HepG2 (cell line): ENCODE measurements around the gene HID1. TPM values are rescaled to one million over a fixed set of nuclear protein-coding genes. Genes with fewer than 3 reads are reported as not detected.

Source experiments
- ATAC-seq: fragments of 200-7000 bp; cut with Tn5 transposase; 3 replicates; pipeline ENCODE4 v1.9.1; 2020; ENCODE audit warnings: mild to moderate bottlenecking, moderate library complexity
- BruUV-seq: library from RNA; stranded (reverse); fragments of 400-500 nt; replicated peaks from 2 replicates; lab custom pipeline; 2021; lab: Mats Ljungman, UMichigan
- CTCF ChIA-PET: fragments of 300-600 bp; formaldehyde crosslinking; extraction: SDS; loops from one replicate; lab custom pipeline; 2021; ENCODE audit warnings: low total read pairs, inconsistent platforms, low intra/inter-chr PET ratio; lab: Yijun Ruan, JAX
- POLR2A ChIA-PET: fragments of 350-600 bp; sonication (Branson Sonifier 250); formaldehyde crosslinking; loops from one replicate; lab custom pipeline; 2020; ENCODE audit warnings: antibody characterized with exemption, inconsistent platforms; lab: Yijun Ruan, JAX
- DNase-seq: peaks from one replicate; pipeline ENCODE4 v3.0.0-alpha.2; 2015; ENCODE audit warnings: low spot score
- FAIRE-seq: peaks from 3 replicates; lab custom pipeline; 2011; peaks lifted over from hg19 to GRCh38; lab: Jason Lieb, UNC
- H2AFZ ChIP-seq: one replicate; pipeline ENCODE4 v1.6.1; 2011; ENCODE audit warnings: low read length, inconsistent platforms
- H3K27ac ChIP-seq: fragments of 300-600 bp; 3 replicates; pipeline ENCODE4 v1.8.0; 2011; ENCODE audit warnings: mixed run types, mild to moderate bottlenecking, mixed read lengths, low read length, inconsistent platforms; ENCODE audit not compliant: insufficient read depth; ENCODE audit errors: extremely low read length
- H3K27me3 ChIP-seq, 2 experiments: fragments of 200-600 bp in 1 of 2; 2 replicates in 1 of 2; 3 replicates in 1 of 2; pipeline versions ENCODE4 v1.6.0 to v1.8.0; 2011; ENCODE audit warnings: low read length in 2 of 2, mild to moderate bottlenecking in 2 of 2, moderate library complexity in 2 of 2, inconsistent platforms in 1 of 2; ENCODE audit not compliant: insufficient read depth in 2 of 2, control insufficient read depth in 1 of 2
- H3K36me3 ChIP-seq, 2 experiments: fragments of 200-600 bp in 1 of 2; replicated peaks in 1 of 2; 2 replicates in 1 of 2; 3 replicates in 1 of 2; pipeline versions ENCODE4 v1.5.1 to v1.8.0; 2011; ENCODE audit warnings: low read length in 2 of 2, inconsistent platforms in 1 of 2; ENCODE audit not compliant: insufficient read depth in 2 of 2, control insufficient read depth in 1 of 2
- H3K4me1 ChIP-seq: 2 replicates; pipeline ENCODE4 v1.5.1; 2012; ENCODE audit warnings: low read length, inconsistent platforms; ENCODE audit not compliant: insufficient read depth
- H3K4me2 ChIP-seq: 2 replicates; pipeline ENCODE4 v1.6.0; 2011; ENCODE audit warnings: low read depth, low read length, inconsistent platforms
- H3K4me3 ChIP-seq, 3 experiments: fragments of 200-600 bp in 1 of 3; sonication (generic), shearing (Covaris generic) in 1 of 3; replicated peaks in 1 of 3; 2 replicates each; pipeline ENCODE4 v1.5.1; 2011 to 2016; ENCODE audit warnings: low read length in 3 of 3, inconsistent platforms in 2 of 3, low read depth in 2 of 3, mild to moderate bottlenecking in 2 of 3, control low read depth in 1 of 3, mixed read lengths in 1 of 3; ENCODE audit not compliant: insufficient read depth in 1 of 3
- H3K79me2 ChIP-seq: one replicate; pipeline ENCODE4 v1.6.1; 2011; ENCODE audit warnings: low read length, inconsistent platforms; ENCODE audit not compliant: insufficient read depth
- H3K9ac ChIP-seq: 2 replicates; pipeline ENCODE4 v1.6.0; 2011; ENCODE audit warnings: mild to moderate bottlenecking, low read depth, low read length, inconsistent platforms; ENCODE audit not compliant: insufficient read depth
- H3K9me3 ChIP-seq: 2 replicates; pipeline ENCODE4 v1.5.1; 2012; ENCODE audit warnings: mild to moderate bottlenecking, low read length
- H4K20me1 ChIP-seq: 2 replicates; pipeline ENCODE4 v1.6.0; 2011; ENCODE audit warnings: inconsistent platforms, mild to moderate bottlenecking, low read length, moderate library complexity; ENCODE audit not compliant: insufficient read depth
- ATAD3A ChIP-seq: sonication (generic); formaldehyde crosslinking; IDR thresholded peaks from 2 replicates; pipeline ENCODE4 v1.4.0; 2020; ENCODE audit warnings: missing genetic modification reagents
- EHMT2 ChIP-seq: fragments of 200-600 bp; sonication (generic); IDR thresholded peaks from 2 replicates; pipeline ENCODE4 v1.7.0; 2017; ENCODE audit warnings: antibody characterized with exemption, low read depth, low read length, borderline replicate concordance
- HNRNPUL1 ChIP-seq: fragments of 200-400 bp; formaldehyde crosslinking; IDR thresholded peaks from 2 replicates; pipeline ENCODE4 v1.6.1; 2017; ENCODE audit warnings: low read depth, mild to moderate bottlenecking, low read length, moderate library complexity
- ISL2 ChIP-seq: sonication (generic); formaldehyde crosslinking; IDR thresholded peaks from 2 replicates; pipeline ENCODE4 v1.5.0; 2020; ENCODE audit warnings: missing genetic modification reagents
- SCMH1 ChIP-seq: sonication (generic); formaldehyde crosslinking; IDR thresholded peaks from 2 replicates; pipeline ENCODE4 v1.9.0; 2021; ENCODE audit warnings: missing genetic modification reagents, mild to moderate bottlenecking, borderline replicate concordance
- SRSF1 ChIP-seq: fragments of 200-400 bp; formaldehyde crosslinking; optimal IDR thresholded peaks from 2 replicates; pipeline ENCODE3; 2017; ENCODE audit warnings: mild to moderate bottlenecking, low read depth, low read length, moderate library complexity
- ZNF484 ChIP-seq: sonication (generic); formaldehyde crosslinking; IDR thresholded peaks from 2 replicates; pipeline ENCODE4 v1.5.1; 2020; ENCODE audit warnings: mild to moderate bottlenecking, low read depth, missing genetic modification reagents, borderline replicate concordance
- ZNF746 ChIP-seq: sonication (generic); formaldehyde crosslinking; IDR thresholded peaks from 2 replicates; pipeline ENCODE4 v1.8.0; 2022; ENCODE audit warnings: mild to moderate bottlenecking, missing genetic modification reagents
- ZZZ3 ChIP-seq: sonication (generic); formaldehyde crosslinking; IDR thresholded peaks from 2 replicates; pipeline ENCODE4 v1.4.0; 2020; ENCODE audit warnings: missing genetic modification reagents, mild to moderate bottlenecking, borderline replicate concordance
- WGBS: methylation state at CpG from one replicate; pipeline ENCODE4 v1.1.6; 2017; ENCODE audit warnings: low lambda C conversion rate; 5-methylcytosine and 5-hydroxymethylcytosine counted together
- in situ Hi-C: cut with HindIII; loops from 2 replicates; pipeline ENCODE4 v1.10.0; 2017; ENCODE audit warnings: low pct_unique_long_range_greater_than_20kb; ENCODE audit not compliant: extremely low pct_ligation_motif_present
- intact Hi-C: fragments of 100-400 bp; cut with micrococcal nuclease; formaldehyde crosslinking; loops from one replicate; pipeline ENCODE4 v1.10.0; 2022; ENCODE audit not compliant: unreplicated experiment
- polyA plus RNA-seq, 8 experiments: library from polyadenylated mRNA; depleted of rRNA in 3 of 8; stranded (reverse) in 7 of 8; unstranded in 1 of 8; fragments of >200 nt; fragmentation: Illumina TruSeq in 4 of 8; extraction: Trizol in 4 of 8; gene quantifications; 2 replicates each; pipeline versions ENCODE4 v1.2.1 to v1.2.3, GENCODE V29; 2011 to 2016; ENCODE audit warnings: low read depth in 4 of 8, missing spikeins in 1 of 8, mixed read lengths in 1 of 8; ENCODE audit not compliant: insufficient read depth in 1 of 8
- total RNA-seq, 5 experiments: library from RNA; depleted of rRNA; stranded (reverse); fragments of >200 nt; fragmentation: Illumina TruSeq; extraction: Trizol; gene quantifications; 2 replicates each; pipeline ENCODE4 v1.2.3, GENCODE V29; 2016; ENCODE audit warnings: low read depth in 1 of 5
- TF ChIP-seq, protein P1 (sequence below): IDR thresholded peaks from 2 replicates; pipeline ENCODE4 v1.6.1; 2012; ENCODE audit warnings: inconsistent platforms
- TF ChIP-seq, protein P2 (sequence below), 2 experiments: sonication (generic) in 1 of 2; formaldehyde crosslinking in 1 of 2; IDR thresholded peaks; 2 replicates each; pipeline versions ENCODE4 v1.4.0 to v1.6.1; 2016 to 2020; ENCODE audit warnings: borderline replicate concordance in 1 of 2, low read depth in 1 of 2, mild to moderate bottlenecking in 1 of 2, missing genetic modification reagents in 1 of 2

HID1 gene
- total and polyA plus RNA-seq, 2 of the 13 experiments (the other 11 are each of a cell fraction or from before 2014, with no cell fraction given): 2.1 to 10.6 TPM

DNA sequence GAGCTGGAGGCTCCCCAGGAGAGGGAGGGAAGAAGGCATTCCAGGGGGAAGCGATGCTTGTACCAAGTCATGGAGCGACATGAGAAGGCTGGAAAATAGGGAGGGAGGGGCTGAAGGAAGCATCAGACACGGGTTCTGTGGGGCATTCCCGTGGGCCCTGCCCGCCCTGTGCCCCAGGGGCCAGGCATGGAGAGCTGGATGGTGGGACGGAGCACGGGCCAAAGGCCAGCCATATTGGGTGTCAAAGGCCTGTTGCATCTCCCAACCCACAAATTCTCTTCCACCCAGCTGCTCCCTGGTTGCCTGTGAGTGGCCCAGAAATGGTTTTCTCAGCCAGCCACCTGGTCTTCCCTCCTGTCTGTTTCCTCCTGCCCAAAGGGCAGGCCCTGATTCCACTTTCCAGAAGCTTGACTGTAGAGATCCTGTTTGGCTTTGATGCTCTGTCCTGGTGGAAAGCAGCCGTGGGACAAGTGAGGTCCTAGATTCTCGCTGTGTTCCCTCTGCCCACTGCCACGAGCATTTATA lies 18.1 kb upstream of the HID1 start:
- CTCF ChIA-PET: no interaction called here
- no TSS peak for BruUV-seq
- 85% methylated on average over 10 of the region's 10 CpGs for WGBS
- TF ChIP-seq ATAD3A: no peak
- TF ChIP-seq, protein P1, sequence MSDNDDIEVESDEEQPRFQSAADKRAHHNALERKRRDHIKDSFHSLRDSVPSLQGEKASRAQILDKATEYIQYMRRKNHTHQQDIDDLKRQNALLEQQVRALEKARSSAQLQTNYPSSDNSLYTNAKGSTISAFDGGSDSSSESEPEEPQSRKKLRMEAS: no peak
- TF ChIP-seq SCMH1 (CRISPR knock-in tag): no peak
- intact Hi-C loops: no loop called here
- no peak for FAIRE-seq
- H3K4me2 ChIP-seq: no peak overlapping the region
- H3K9me3 ChIP-seq: no peaks in the 10 kb centered on the region
- peaks cover 0 to 9% of the 10 kb centered on the region in 2 experiments; a peak in 2 of 5 replicates for H3K27me3 ChIP-seq
- no peak for DNase-seq
- no peaks in the 10 kb centered on the region for H4K20me1 ChIP-seq
- no peaks in the 10 kb centered on the region for H3K36me3 ChIP-seq
- ATAC-seq: no peak
- no peak overlapping the region for H2AFZ ChIP-seq
- in situ Hi-C loops: no loop called here
- H3K4me3 ChIP-seq: no peak overlapping the region
- H3K4me1 ChIP-seq: peaks cover 60% of the 10 kb centered on the region
- no peak overlapping the region for H3K27ac ChIP-seq
- no peak overlapping the region for H3K9ac ChIP-seq
- POLR2A ChIA-PET: interaction anchor here (1.4 to 2.5 kb wide), 4 partner anchors 8 to 34 kb away, joined by 4 to 36 read pairs (median 10); partner anchors contain the start of genes HID1 and MRPL58
- no peaks in the 10 kb centered on the region for H3K79me2 ChIP-seq

DNA sequence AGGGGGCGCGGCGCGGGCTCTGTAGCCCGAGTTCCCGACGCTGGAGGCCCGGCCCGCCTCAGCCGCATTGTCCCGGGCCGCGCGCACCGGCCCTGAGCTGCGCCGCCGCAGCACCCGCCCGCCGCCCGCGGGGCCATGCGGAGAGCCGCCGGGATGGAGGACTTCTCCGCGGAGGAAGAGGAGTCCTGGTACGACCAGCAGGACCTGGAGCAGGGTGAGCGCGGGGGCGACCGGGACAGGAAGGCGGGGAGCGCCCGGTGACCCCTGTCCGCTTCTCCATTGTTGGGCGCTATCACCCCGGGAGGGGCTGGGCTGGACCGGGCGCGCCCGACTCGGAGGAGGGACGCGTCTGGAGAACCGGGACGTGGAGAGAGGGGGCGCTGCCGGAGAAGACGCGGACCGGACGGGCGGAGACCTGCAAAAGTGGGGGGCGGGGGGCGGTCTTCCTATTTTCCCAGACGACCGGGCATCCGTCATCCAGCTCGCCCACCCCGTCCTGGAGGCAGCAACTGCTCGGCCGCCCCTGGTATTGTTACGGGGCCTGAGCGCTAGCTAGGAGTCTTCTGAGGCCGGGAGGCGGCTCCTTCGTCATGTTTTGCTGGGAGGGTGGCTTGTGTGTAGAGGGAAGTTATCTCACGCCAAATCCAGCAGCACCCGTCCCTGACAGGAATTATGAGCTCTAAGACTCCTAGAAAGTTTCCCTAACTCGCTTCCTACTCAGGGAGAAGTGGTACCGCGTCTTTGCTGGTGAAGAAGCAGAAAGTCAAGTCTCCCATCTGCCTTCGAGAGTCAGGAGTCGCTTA lies 15.6 kb upstream of the HID1 start:
- peak overlapping the region; percentile 41; the same call in 1 of the 2 replicates for H3K9ac ChIP-seq
- peaks cover 0 to 9% of the 10 kb centered on the region in 2 experiments; a peak in 2 of 5 replicates for H3K27me3 ChIP-seq
- ATAC-seq: peak; percentile 72
- H3K36me3 ChIP-seq: no peaks in the 10 kb centered on the region
- FAIRE-seq: no peak
- ChIA-PET CTCF (no interaction called here), POLR2A (interaction anchor here (1.0 to 3.7 kb wide), 10 partner anchors 9 to 143 kb away, joined by 3 to 50 read pairs (median 6); partner anchors contain the start of genes ARMC7, ATP5PD, FDXR and HID1)
- peak overlapping the region; percentile 63 to 82 (median 80) for H3K4me3 ChIP-seq
- H3K4me1 ChIP-seq: peaks cover 51% of the 10 kb centered on the region
- H3K27ac ChIP-seq: no peak overlapping the region
- peak overlapping the region; percentile 75 for H3K4me2 ChIP-seq
- 9% methylated on average over 46 of the region's 76 CpGs for WGBS
- in situ Hi-C loops (no loop called here), intact Hi-C loops (loop anchor here (1.0 kb wide), 1 partner anchor 46 kb away; no protein-coding TSS in a partner anchor)
- no peak for DNase-seq
- no peak overlapping the region for H2AFZ ChIP-seq
- H4K20me1 ChIP-seq: no peaks in the 10 kb centered on the region
- H3K79me2 ChIP-seq: no peaks in the 10 kb centered on the region
- BruUV-seq: no TSS peak
- no peaks in the 10 kb centered on the region for H3K9me3 ChIP-seq
- TF ChIP-seq SRSF1 (peak; percentile 52), ISL2 (no peak), ZZZ3 (CRISPR knock-in tag) (no peak), ZNF746 (CRISPR knock-in tag) (peak; percentile 17; the same call in 1 of the 2 replicates), EHMT2 (no peak), HNRNPUL1 (no peak), ZNF484 (CRISPR knock-in tag) (no peak)
- TF ChIP-seq, protein P2, sequence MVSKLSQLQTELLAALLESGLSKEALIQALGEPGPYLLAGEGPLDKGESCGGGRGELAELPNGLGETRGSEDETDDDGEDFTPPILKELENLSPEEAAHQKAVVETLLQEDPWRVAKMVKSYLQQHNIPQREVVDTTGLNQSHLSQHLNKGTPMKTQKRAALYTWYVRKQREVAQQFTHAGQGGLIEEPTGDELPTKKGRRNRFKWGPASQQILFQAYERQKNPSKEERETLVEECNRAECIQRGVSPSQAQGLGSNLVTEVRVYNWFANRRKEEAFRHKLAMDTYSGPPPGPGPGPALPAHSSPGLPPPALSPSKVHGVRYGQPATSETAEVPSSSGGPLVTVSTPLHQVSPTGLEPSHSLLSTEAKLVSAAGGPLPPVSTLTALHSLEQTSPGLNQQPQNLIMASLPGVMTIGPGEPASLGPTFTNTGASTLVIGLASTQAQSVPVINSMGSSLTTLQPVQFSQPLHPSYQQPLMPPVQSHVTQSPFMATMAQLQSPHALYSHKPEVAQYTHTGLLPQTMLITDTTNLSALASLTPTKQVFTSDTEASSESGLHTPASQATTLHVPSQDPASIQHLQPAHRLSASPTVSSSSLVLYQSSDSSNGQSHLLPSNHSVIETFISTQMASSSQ (IDR thresholded peaks at IDR 0.05; ENCODE audit: low read depth): no peak
- TF ChIP-seq, protein P2 (CRISPR knock-in tag; IDR thresholded peaks at IDR 0.05; ENCODE audit: borderline replicate concordance): peak; percentile 12; the same call in 1 of the 2 replicates
